OCI-LY7 (cell line): Measurements from ENCODE around the gene KATNAL1.

ENCODE experiments used
- EZH2phosphoT487 ChIP-seq: fragments of 200-600 bp; sonication (generic); IDR thresholded peaks from 2 replicates; pipeline ENCODE4 v1.6.1; 2018; ENCODE audit warnings: low read depth, borderline replicate concordance, mild to moderate bottlenecking, mixed run types, antibody characterized with exemption, low read length, moderate library complexity, mixed read lengths
- TF ChIP-seq, protein P1 (sequence below): fragments of 200-600 bp; sonication (generic); conservative IDR thresholded peaks from 2 replicates; pipeline ENCODE4 v1.5.1; 2014; ENCODE audit warnings: mild to moderate bottlenecking, antibody characterized with exemption, low read length, moderate library complexity, mixed read lengths

DNA sequence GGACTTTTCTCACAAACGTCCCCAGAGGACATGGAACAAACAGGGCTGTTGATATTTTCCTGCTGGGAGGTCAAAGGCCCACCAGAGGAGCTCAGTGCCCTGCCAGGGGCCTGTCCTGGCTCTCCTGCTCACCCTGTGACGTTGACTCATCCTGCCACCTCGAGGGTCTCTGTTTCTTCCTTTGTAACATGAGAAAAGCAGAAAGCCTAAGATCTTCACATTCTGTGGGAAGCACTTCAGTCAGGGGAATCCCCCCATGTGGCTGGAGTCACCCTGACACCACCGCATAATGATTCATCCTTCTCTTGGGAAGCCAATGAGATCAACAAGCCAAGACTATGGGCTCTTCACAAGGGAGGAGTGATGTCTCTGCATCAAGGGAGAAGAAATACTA is 147.9 kb downstream of the KATNAL1 start:
- TF ChIP-seq, protein P1, sequence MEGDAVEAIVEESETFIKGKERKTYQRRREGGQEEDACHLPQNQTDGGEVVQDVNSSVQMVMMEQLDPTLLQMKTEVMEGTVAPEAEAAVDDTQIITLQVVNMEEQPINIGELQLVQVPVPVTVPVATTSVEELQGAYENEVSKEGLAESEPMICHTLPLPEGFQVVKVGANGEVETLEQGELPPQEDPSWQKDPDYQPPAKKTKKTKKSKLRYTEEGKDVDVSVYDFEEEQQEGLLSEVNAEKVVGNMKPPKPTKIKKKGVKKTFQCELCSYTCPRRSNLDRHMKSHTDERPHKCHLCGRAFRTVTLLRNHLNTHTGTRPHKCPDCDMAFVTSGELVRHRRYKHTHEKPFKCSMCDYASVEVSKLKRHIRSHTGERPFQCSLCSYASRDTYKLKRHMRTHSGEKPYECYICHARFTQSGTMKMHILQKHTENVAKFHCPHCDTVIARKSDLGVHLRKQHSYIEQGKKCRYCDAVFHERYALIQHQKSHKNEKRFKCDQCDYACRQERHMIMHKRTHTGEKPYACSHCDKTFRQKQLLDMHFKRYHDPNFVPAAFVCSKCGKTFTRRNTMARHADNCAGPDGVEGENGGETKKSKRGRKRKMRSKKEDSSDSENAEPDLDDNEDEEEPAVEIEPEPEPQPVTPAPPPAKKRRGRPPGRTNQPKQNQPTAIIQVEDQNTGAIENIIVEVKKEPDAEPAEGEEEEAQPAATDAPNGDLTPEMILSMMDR: no peak
- TF ChIP-seq EZH2phosphoT487: no peak
